Calu3 (cell line): Measurements from ENCODE around the gene MKNK1. TPM values are rescaled to one million over a fixed set of nuclear protein-coding genes. Genes with fewer than 3 reads are reported as not detected.

Experiments used
- BruUV-seq: library from RNA; stranded (reverse); fragments of 400-500 nt; replicated peaks from 2 replicates; lab custom pipeline; 2021; lab: Mats Ljungman, UMichigan
- CTCF ChIA-PET: fragments of 300-600 bp; sonication (Branson Sonifier 250); formaldehyde crosslinking; loops from one replicate; lab custom pipeline; 2022; ENCODE audit warnings: antibody characterized with exemption; lab: Charles Lee
- DNase-seq: peaks from one replicate; pipeline ENCODE4 v3.0.0; 2022
- H3K27ac Mint-ChIP-seq: one replicate; pipeline ENCODE4 v1.8.0; 2022; ENCODE audit warnings: mixed read lengths; ENCODE audit not compliant: unreplicated experiment
- H3K27me3 Mint-ChIP-seq: one replicate; pipeline ENCODE4 v1.8.0; 2022; ENCODE audit warnings: mixed read lengths; ENCODE audit not compliant: unreplicated experiment
- H3K36me3 Mint-ChIP-seq: one replicate; pipeline ENCODE4 v1.8.0; 2022; ENCODE audit warnings: mild to moderate bottlenecking, moderate library complexity, mixed read lengths; ENCODE audit not compliant: insufficient read depth, unreplicated experiment
- H3K4me1 Mint-ChIP-seq: one replicate; pipeline ENCODE4 v1.8.0; 2022; ENCODE audit warnings: mild to moderate bottlenecking, low read depth, mixed read lengths; ENCODE audit not compliant: unreplicated experiment
- H3K4me3 Mint-ChIP-seq: one replicate; pipeline ENCODE4 v1.8.0; 2022; ENCODE audit warnings: mild to moderate bottlenecking, low read depth, moderate library complexity, mixed read lengths; ENCODE audit not compliant: unreplicated experiment
- H3K9me3 Mint-ChIP-seq: one replicate; pipeline ENCODE4 v1.8.0; 2022; ENCODE audit warnings: low read depth, mixed read lengths; ENCODE audit not compliant: unreplicated experiment
- intact Hi-C: fragments of 100-400 bp; cut with micrococcal nuclease; formaldehyde crosslinking; loops from one replicate; pipeline ENCODE4 v1.10.0; 2022; ENCODE audit not compliant: unreplicated experiment
- total RNA-seq: library from RNA; stranded (reverse); gene quantifications from 2 replicates; pipeline ENCODE4 v1.2.3, GENCODE V29; 2022
- TF ChIP-seq, protein P1 (sequence below): fragments of 200-600 bp; IDR thresholded peaks from one replicate; pipeline ENCODE4 v1.8.0; 2022; ENCODE audit warnings: antibody characterized with exemption; ENCODE audit not compliant: unreplicated experiment

The MKNK1 gene
- total RNA-seq, 1 experiment from 2014 or later, result 29.6 TPM

DNA sequence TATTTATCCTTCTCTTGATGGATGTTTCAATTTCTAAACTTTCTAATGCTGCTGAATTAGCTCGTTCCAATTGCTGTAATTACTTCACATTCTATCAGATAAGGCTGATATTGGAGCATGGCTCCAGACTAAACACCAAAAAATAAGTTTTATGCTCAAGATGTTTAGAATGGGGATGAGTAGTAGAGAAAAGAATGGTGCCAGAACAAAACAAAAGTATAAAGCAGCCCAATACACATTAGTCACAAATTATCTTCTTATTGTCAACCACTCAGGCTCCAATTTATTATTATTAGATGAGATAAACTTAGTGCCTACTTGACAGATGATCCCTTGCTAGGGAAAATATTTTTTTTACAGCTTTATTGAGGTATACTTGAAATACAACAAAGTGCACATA is 42.3 kb upstream of the MKNK1 start:
- H3K9me3 Mint-ChIP-seq, result peaks cover 4% of the 10 kb centered on the region
- no peaks in the 10 kb centered on the region for H3K36me3 Mint-ChIP-seq
- intact Hi-C loops, result no loop called here
- TF ChIP-seq, protein P1, sequence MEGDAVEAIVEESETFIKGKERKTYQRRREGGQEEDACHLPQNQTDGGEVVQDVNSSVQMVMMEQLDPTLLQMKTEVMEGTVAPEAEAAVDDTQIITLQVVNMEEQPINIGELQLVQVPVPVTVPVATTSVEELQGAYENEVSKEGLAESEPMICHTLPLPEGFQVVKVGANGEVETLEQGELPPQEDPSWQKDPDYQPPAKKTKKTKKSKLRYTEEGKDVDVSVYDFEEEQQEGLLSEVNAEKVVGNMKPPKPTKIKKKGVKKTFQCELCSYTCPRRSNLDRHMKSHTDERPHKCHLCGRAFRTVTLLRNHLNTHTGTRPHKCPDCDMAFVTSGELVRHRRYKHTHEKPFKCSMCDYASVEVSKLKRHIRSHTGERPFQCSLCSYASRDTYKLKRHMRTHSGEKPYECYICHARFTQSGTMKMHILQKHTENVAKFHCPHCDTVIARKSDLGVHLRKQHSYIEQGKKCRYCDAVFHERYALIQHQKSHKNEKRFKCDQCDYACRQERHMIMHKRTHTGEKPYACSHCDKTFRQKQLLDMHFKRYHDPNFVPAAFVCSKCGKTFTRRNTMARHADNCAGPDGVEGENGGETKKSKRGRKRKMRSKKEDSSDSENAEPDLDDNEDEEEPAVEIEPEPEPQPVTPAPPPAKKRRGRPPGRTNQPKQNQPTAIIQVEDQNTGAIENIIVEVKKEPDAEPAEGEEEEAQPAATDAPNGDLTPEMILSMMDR, result no peak
- no TSS peak for BruUV-seq
- no peak overlapping the region for H3K4me3 Mint-ChIP-seq
- peaks cover 10% of the 10 kb centered on the region for H3K4me1 Mint-ChIP-seq
- no peaks in the 10 kb centered on the region for H3K27me3 Mint-ChIP-seq
- DNase-seq, result no peak
- CTCF ChIA-PET, result no interaction called here
- H3K27ac Mint-ChIP-seq, result no peak overlapping the region

DNA sequence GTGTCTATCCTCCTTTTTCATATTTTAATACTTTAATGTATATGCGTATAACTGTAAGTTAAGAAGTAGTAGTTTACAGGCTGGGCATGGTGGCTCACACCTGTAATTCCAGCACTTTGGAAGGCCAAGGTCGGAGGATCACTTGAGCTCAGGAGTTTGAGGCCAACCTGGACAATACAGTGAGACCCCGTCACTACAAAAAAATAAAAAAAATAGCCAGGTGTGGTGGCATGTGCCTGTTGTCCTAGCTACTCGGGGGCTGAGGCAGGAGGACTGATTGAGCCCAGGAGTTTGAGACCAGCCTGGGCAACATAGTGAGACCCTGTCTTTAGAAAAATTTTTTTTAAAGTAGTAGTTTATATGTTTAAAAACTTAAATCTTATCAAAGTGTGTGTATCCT is 41.7 kb upstream of the MKNK1 start:
- no peak overlapping the region for H3K4me3 Mint-ChIP-seq
- CTCF ChIA-PET, result no interaction called here
- no peaks in the 10 kb centered on the region for H3K27me3 Mint-ChIP-seq
- no TSS peak for BruUV-seq
- DNase-seq, result no peak
- intact Hi-C loops, result no loop called here
- peaks cover 4% of the 10 kb centered on the region for H3K9me3 Mint-ChIP-seq
- H3K36me3 Mint-ChIP-seq, result no peaks in the 10 kb centered on the region
- TF ChIP-seq, protein P1, result no peak
- peaks cover 10% of the 10 kb centered on the region for H3K4me1 Mint-ChIP-seq
- H3K27ac Mint-ChIP-seq, result no peak overlapping the region

DNA sequence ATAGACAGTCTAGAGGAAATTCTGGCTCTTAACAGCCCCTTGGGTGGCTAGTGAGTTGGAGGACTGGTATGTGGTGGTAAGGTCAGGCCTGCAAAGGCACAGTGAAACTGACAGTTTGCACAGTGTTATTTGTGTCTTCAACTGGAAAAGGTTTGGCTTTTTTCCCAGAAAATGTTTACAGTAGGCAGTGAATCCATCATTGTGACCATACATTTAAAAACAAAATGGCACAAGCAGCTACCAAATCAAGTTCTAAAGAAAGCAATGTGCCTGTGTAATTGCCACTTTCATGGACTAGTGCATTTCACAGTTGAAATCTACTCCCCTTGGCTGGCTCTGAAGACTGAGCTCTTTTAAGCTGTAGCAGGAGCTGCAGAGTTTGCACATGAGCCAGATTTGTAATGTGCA is 39.3 kb upstream of the MKNK1 start:
- Mint-ChIP-seq H3K36me3 (no peaks in the 10 kb centered on the region), H3K9me3 (no peaks in the 10 kb centered on the region), H3K27ac (no peak overlapping the region), H3K27me3 (no peaks in the 10 kb centered on the region), H3K4me3 (no peak overlapping the region), H3K4me1 (peaks cover 22% of the 10 kb centered on the region)
- intact Hi-C loops, result no loop called here
- CTCF ChIA-PET, result interaction anchor here (0.7 kb wide), 1 partner anchor 91 kb away, joined by 3 read pairs; no protein-coding TSS in a partner anchor
- DNase-seq, result peak; percentile 13
- TF ChIP-seq, protein P1, result no peak
- BruUV-seq, result no TSS peak

DNA sequence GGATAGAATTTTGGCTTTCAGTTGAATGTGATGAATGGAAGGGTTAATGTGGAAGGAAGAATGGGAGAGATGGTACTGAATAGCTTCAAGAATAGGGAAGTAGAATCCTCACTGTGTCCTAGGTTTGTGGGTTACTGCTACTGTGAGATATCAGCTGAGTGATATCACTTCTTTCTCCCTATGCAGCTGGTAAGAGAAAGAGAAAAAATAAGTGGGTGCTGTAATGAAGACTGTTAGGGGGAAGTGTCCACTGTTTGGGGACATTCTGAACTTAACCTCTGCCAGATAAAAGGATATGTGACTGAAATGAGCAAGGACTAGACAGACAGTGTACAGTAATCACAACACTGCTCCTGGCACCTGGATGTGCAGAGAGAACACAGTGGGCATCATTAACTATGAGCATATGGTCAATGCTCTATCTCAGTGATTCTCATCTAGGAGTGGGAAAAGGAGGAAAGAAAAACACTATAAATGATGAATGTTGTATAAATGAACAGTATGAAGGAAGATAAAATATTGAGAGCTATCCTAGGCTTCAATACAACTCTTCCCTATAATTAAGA is 38.1 kb upstream of the MKNK1 start:
- CTCF ChIA-PET, result no interaction called here
- Mint-ChIP-seq H3K36me3 (no peaks in the 10 kb centered on the region), H3K27me3 (no peaks in the 10 kb centered on the region), H3K9me3 (no peaks in the 10 kb centered on the region), H3K4me3 (no peak overlapping the region), H3K27ac (no peak overlapping the region), H3K4me1 (peaks cover 22% of the 10 kb centered on the region)
- no TSS peak for BruUV-seq
- TF ChIP-seq, protein P1, result no peak
- no peak for DNase-seq
- intact Hi-C loops, result no loop called here
